GM13976 (cell line): ENCODE data around the gene SLC13A3.

ENCODE experiments used
- DNase-seq: peaks from one replicate; pipeline ENCODE4 v3.0.0; 2012; ENCODE audit warnings: low spot score
- in situ Hi-C: fragments of 300-500 bp; cut with MboI; formaldehyde crosslinking; loops from one replicate; pipeline ENCODE4 v1.12.0; 2022; ENCODE audit warnings: low sequenced_read_pairs, mixed read lengths, inconsistent platforms; ENCODE audit not compliant: unreplicated experiment
- TF ChIP-seq, protein P1 (sequence below): IDR thresholded peaks from 2 replicates; pipeline ENCODE4 v1.5.1; 2012; ENCODE audit warnings: borderline replicate concordance, mild to moderate bottlenecking; ENCODE audit not compliant: insufficient read depth; ENCODE audit errors: extremely low read depth, missing control alignments, control extremely low read depth

The SLC13A3 gene

DNA sequence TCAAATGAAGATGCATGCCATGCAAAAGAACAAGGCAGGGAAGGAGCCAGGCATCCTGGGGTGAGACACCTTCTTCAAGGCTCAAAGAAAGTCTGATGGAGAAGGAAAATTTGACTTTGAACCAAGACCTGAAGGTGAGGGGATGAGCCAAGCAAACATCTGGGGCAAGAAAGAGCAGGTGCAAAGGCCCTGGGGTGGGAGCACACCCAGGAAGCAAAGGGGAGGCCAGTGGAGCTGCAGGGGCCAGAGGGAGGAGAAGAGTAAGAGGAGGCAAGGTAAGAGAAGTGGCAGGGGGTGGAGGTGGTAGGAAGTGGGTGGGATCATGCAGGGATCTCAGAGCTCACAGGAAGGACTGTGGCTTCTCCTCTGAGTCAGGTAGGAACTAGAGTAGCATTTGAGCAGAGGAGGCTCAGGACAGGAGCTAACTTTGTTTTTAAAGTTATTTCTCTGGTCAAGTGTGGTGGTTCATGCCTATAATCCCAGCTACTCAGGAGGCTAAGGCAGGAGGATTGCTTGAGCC, 49.6 kb downstream of the SLC13A3 start:
- TF ChIP-seq, protein P1, sequence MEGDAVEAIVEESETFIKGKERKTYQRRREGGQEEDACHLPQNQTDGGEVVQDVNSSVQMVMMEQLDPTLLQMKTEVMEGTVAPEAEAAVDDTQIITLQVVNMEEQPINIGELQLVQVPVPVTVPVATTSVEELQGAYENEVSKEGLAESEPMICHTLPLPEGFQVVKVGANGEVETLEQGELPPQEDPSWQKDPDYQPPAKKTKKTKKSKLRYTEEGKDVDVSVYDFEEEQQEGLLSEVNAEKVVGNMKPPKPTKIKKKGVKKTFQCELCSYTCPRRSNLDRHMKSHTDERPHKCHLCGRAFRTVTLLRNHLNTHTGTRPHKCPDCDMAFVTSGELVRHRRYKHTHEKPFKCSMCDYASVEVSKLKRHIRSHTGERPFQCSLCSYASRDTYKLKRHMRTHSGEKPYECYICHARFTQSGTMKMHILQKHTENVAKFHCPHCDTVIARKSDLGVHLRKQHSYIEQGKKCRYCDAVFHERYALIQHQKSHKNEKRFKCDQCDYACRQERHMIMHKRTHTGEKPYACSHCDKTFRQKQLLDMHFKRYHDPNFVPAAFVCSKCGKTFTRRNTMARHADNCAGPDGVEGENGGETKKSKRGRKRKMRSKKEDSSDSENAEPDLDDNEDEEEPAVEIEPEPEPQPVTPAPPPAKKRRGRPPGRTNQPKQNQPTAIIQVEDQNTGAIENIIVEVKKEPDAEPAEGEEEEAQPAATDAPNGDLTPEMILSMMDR, result no peak
- in situ Hi-C loops, result no loop called here
- DNase-seq, result no peak

DNA sequence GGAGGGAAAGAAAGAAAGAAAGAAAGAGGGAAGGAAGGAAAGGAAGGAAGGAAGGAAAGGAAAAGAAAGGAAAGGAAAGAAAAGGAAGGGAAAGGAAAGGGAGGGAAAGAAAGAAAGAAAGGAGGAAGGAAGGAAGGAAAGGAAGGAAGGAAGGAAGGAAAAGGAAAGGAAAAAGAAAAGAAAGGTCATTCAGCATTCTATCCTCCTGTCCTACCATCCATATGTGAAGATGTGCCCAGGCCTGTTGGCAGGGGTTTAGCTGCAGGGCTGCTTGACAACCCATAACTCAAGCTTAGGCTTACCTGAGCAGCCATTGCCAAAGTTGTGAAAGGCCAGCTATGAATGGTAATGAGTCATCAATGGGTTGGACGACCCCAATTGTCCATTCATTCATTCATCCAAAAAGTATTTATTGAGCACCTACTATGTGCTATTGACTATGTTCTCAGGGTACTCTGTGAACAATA, 50.9 kb downstream of the SLC13A3 start:
- in situ Hi-C loops, result no loop called here
- TF ChIP-seq, protein P1, result no peak
- DNase-seq, result no peak

DNA sequence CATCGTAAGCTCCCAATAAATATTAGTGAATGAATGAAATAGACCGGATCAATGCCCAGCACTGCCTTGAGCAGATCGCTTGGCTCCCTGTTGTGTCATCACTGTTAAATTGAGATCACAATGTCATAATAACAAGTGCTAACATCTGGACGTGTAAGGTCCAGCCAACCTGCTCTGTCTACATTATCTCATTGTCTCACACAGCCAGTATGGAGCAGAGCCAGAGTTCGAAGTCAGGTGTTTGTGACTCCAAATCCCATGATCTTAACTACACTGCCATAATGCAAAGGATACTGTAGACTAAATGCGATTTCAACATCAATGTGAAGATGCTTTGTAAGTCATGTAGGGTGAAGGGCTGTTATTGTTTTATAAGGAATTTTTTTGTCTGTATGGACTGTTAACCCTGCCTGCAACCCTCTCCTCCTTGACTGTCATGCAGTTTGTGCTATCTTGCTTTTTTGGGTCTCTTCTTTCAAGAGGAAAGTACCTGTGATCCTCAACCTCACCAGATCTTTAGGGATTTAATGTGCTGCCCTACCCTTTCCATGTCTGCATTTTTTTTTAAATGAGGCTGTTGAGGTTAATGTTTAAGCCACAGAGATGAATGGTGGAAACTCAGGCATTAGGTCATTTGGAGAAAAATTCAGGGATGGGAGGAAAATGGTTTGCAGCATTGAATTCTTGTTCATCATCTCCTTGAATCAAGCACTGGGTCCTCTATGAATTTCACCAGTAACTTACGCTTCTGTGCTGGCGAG, 51.9 kb downstream of the SLC13A3 start:
- in situ Hi-C loops, result no loop called here
- TF ChIP-seq, protein P1, result no peak
- no peak for DNase-seq

DNA sequence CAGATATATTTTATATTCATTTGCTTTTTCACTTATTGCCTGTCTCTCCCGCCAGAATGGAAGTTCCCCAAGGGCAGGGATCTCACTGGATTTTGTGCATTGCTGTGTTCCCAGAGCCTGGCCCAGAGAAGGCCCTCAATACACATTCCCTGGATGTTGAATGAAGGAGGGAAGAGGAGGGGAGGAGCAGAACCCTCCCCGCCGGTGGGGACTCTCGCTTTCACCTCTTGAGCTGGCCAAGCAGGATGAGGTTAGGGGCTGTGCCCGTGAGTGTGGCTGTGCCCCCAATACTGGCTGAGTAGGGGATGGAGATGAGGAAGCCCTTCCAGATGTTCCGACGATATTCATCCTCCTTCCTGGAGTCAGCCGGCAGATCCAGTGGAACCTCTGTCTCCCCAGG, 55.3 kb downstream of the SLC13A3 start:
- in situ Hi-C loops, result no loop called here
- TF ChIP-seq, protein P1, result no peak
- DNase-seq, result no peak

DNA sequence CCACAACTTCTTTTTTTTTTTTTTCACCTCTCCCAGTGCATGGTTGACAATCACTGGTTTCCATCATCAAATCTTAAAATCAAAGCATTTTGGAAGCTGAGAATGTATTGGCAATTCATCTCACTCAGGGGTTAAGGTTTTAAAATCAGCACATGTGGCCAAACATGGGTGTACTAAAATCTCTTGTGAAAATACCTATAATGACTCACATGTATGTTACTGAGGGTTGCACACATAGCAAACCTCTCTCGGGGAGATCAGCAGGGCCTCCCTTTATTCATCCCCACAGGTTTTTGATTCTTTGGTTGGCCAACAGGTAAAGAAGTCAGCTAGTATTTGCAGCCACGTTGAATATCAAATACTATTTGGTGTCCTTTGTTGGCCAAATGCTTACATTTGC, 56.5 kb downstream of the SLC13A3 start:
- no peak for DNase-seq
- in situ Hi-C loops, result no loop called here
- TF ChIP-seq, protein P1, result no peak

DNA sequence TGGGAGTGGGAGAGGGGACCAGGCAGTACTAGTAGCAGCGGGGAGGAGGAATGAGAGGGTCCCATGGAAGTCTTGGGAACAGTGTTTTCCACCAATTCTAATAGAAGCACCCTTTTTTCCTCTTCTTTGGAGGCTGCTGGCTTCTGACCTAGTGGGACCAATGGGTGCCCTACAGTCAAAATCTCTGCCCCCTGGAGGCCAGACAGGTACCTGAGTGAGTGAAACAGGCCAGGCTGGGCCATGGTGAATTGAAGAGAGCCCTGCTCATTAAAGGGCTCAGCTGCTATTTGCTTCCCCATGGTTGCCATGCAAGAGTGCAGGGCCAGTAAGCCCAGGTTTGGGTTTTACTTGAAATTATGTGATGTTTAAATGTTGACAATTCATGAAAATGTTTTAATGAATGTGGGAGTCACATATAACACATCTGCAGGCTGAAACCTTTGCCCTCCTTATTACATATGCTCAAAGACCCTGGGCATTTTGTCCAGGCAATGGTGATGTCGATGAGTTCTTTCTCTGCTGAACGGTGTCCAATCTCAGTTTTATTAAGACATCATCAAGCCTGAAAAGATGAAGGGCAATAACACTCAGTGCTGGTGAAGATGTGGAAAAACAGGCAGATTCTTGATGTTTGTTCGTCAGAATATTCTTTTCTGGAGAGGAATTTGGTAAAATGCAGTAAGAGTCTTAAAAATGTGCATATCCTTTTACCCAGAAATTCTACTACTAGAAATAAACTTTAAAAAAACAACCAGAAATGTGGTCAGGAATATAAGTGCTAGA, 58.5 kb downstream of the SLC13A3 start:
- no peak for DNase-seq
- in situ Hi-C loops, result no loop called here
- TF ChIP-seq, protein P1, result peak; percentile 6
